Naive thymus-derived CD4-positive, alpha-beta T cell (primary cell): ENCODE measurements around the gene RGS6. TPM values are rescaled to one million over a fixed set of nuclear protein-coding genes. Genes with fewer than 3 reads are reported as not detected.

Experiments used
- ATAC-seq: fragments of 150-1000 bp; cut with Tn5 transposase; 2 replicates; pipeline ENCODE4 v1.10.0; 2021; ENCODE audit warnings: mild to moderate bottlenecking, moderate library complexity
- CTCF ChIA-PET: fragments of 350-600 bp; sonication (Branson Sonifier 250); formaldehyde crosslinking; loops from one replicate; lab custom pipeline; 2021; ENCODE audit warnings: antibody characterized with exemption; lab: Charles Lee
- POLR2A ChIA-PET: fragments of 350-600 bp; sonication (Branson Sonifier 250); formaldehyde crosslinking; loops from one replicate; lab custom pipeline; 2021; ENCODE audit warnings: antibody characterized with exemption, inconsistent platforms; lab: Charles Lee
- DNase-seq, 9 donors: peaks; one replicate each; pipeline versions ENCODE4 v3.0.0 to v3.0.0-alpha.2; 2020 to 2022; ENCODE audit warnings: mixed read lengths in 1 of 9
- H3K27ac ChIP-seq: one replicate; pipeline ENCODE4 v1.7.0; 2013; ENCODE audit warnings: mild to moderate bottlenecking, low read depth, low read length, moderate library complexity
- H3K27me3 ChIP-seq, 2 donors: one replicate each; pipeline ENCODE4 v1.7.0; 2013; ENCODE audit warnings: low read length in 2 of 2, mild to moderate bottlenecking in 2 of 2, moderate library complexity in 2 of 2; ENCODE audit not compliant: control insufficient read depth in 2 of 2, insufficient read depth in 2 of 2
- H3K36me3 ChIP-seq, 3 experiments: 1 replicate in 2 of 3; 2 replicates in 1 of 3; pipeline ENCODE4 v1.7.0; 2013; ENCODE audit warnings: low read length in 3 of 3, mild to moderate bottlenecking in 3 of 3, moderate library complexity in 1 of 3; ENCODE audit not compliant: insufficient read depth in 3 of 3, control insufficient read depth in 2 of 3
- H3K4me1 ChIP-seq, 2 donors: one replicate each; pipeline ENCODE4 v1.7.0; 2013; ENCODE audit warnings: low read length in 2 of 2, mild to moderate bottlenecking in 2 of 2, moderate library complexity in 1 of 2; ENCODE audit not compliant: control insufficient read depth in 2 of 2, insufficient read depth in 2 of 2
- H3K4me3 ChIP-seq: 2 replicates; pipeline ENCODE4 v1.7.0; 2013; ENCODE audit warnings: mild to moderate bottlenecking, low read length
- H3K9me3 ChIP-seq, 3 experiments: 1 replicate in 2 of 3; 2 replicates in 1 of 3; pipeline ENCODE4 v1.7.0; 2013; ENCODE audit warnings: low read length in 3 of 3; ENCODE audit not compliant: control insufficient read depth in 2 of 3
- H3K27ac Mint-ChIP-seq, 9 donors: one replicate each; pipeline ENCODE4 v1.8.0; 2020 to 2022; ENCODE audit warnings: mixed read lengths in 9 of 9, mild to moderate bottlenecking in 8 of 9, moderate library complexity in 5 of 9, inconsistent platforms in 2 of 9
- H3K27me3 Mint-ChIP-seq, 5 donors: one replicate each; pipeline ENCODE4 v1.8.0; 2021 to 2022; ENCODE audit warnings: mixed read lengths in 5 of 5, mild to moderate bottlenecking in 1 of 5
- H3K36me3 Mint-ChIP-seq, 5 donors: one replicate each; pipeline ENCODE4 v1.8.0; 2020 to 2022; ENCODE audit warnings: mixed read lengths in 5 of 5, mild to moderate bottlenecking in 3 of 5, inconsistent platforms in 1 of 5
- H3K4me1 Mint-ChIP-seq, 7 donors: one replicate each; pipeline ENCODE4 v1.8.0; 2020 to 2022; ENCODE audit warnings: mixed read lengths in 7 of 7, mild to moderate bottlenecking in 3 of 7, inconsistent platforms in 1 of 7
- H3K4me3 Mint-ChIP-seq, 10 donors: one replicate each; pipeline ENCODE4 v1.8.0; 2020 to 2022; ENCODE audit warnings: mild to moderate bottlenecking in 10 of 10, mixed read lengths in 10 of 10, moderate library complexity in 6 of 10, inconsistent platforms in 2 of 10
- H3K9me3 Mint-ChIP-seq, 11 donors: one replicate each; pipeline ENCODE4 v1.8.0; 2020 to 2022; ENCODE audit warnings: mixed read lengths in 11 of 11, mild to moderate bottlenecking in 4 of 11, inconsistent platforms in 1 of 11, moderate library complexity in 1 of 11
- intact Hi-C, 2 donors: fragments of 100-400 bp; cut with micrococcal nuclease; formaldehyde crosslinking; loops; one replicate each; pipeline ENCODE4 v1.15.1; 2023
- polyA plus RNA-seq, 2 donors: library from polyadenylated mRNA; unstranded; fragments of 300-500 nt; fragmentation: Illumina TruSeq; gene quantifications; one replicate each; pipeline ENCODE4 v1.2.3, GENCODE V29; 2021
- total RNA-seq, 6 experiments: library from RNA in 5 of 6; stranded (reverse) in 5 of 6; gene quantifications; 1 replicate in 5 of 6; 2 replicates in 1 of 6; pipeline ENCODE4 v1.2.3 and lab custom pipeline; 2021 to 2026

RGS6 gene
- total and polyA plus RNA-seq, 7 experiments from 2014 or later: 0.29 to 0.97 TPM; not detected in 5

GRCh38 chr14:72000907-72001306 is 68.7 kb downstream of the RGS6 start:
- Mint-ChIP-seq H3K4me3 (no peak overlapping the region), H3K4me1 (no peaks in the 10 kb centered on the region)
- ATAC-seq: no peak

GRCh38 chr14:72002731-72003130 is 70.5 kb downstream of the RGS6 start:
- H3K9me3 ChIP-seq: no peaks in the 10 kb centered on the region
- ChIA-PET CTCF (no interaction called here), POLR2A (no interaction called here)
- H3K4me3 ChIP-seq: no peak overlapping the region
- DNase-seq: no peak
- H3K4me1 ChIP-seq: no peaks in the 10 kb centered on the region
- H3K9me3 Mint-ChIP-seq: peaks cover 0 to 11% (median 3%) of the 10 kb centered on the region in 11 donors
- peaks cover 0 to 5% (median 0%) of the 10 kb centered on the region in 5 donors for H3K36me3 Mint-ChIP-seq
- no peaks in the 10 kb centered on the region for H3K36me3 ChIP-seq
- peaks cover 0 to 3% of the 10 kb centered on the region in 2 donors for H3K27me3 ChIP-seq
- no peak overlapping the region for H3K27ac ChIP-seq
- H3K27ac Mint-ChIP-seq: no peak overlapping the region
- intact Hi-C loops: no loop called here
- H3K4me1 Mint-ChIP-seq: no peaks in the 10 kb centered on the region
- H3K27me3 Mint-ChIP-seq: peaks cover 0 to 12% (median 7%) of the 10 kb centered on the region in 5 donors
- ATAC-seq: no peak
- H3K4me3 Mint-ChIP-seq: no peak overlapping the region

More at GRCh38 chr14:72000907-72001306, 68.7 kb downstream of the RGS6 start:
- peaks cover 0 to 6% (median 3%) of the 10 kb centered on the region in 5 donors for H3K27me3 Mint-ChIP-seq
- H3K4me3 ChIP-seq: no peak overlapping the region
- CTCF ChIA-PET: no interaction called here
- no peaks in the 10 kb centered on the region for H3K9me3 ChIP-seq
- no peaks in the 10 kb centered on the region for H3K36me3 ChIP-seq
- intact Hi-C loops: no loop called here
- no peak overlapping the region for H3K27ac ChIP-seq
- H3K27me3 ChIP-seq: no peaks in the 10 kb centered on the region
- DNase-seq: no peak
- peaks cover 0 to 11% (median 3%) of the 10 kb centered on the region in 11 donors for H3K9me3 Mint-ChIP-seq
- no peaks in the 10 kb centered on the region for H3K4me1 ChIP-seq
- POLR2A ChIA-PET: no interaction called here
- no peak overlapping the region for H3K27ac Mint-ChIP-seq
- H3K36me3 Mint-ChIP-seq: peaks cover 0 to 5% (median 0%) of the 10 kb centered on the region in 5 donors

GRCh38 chr14:72008666-72009065 is 76.4 kb downstream of the RGS6 start:
- Histone ChIP-seq H3K36me3 (no peaks in the 10 kb centered on the region), H3K4me1 (no peaks in the 10 kb centered on the region), H3K27ac (no peak overlapping the region), H3K9me3 (no peaks in the 10 kb centered on the region), H3K4me3 (no peak overlapping the region), H3K27me3 (peaks cover 0 to 6% of the 10 kb centered on the region in 2 donors)
- Mint-ChIP-seq H3K27me3 (peaks cover 0 to 14% (median 9%) of the 10 kb centered on the region in 5 donors), H3K4me1 (no peaks in the 10 kb centered on the region), H3K4me3 (no peak overlapping the region), H3K36me3 (no peaks in the 10 kb centered on the region), H3K9me3 (no peaks in the 10 kb centered on the region), H3K27ac (no peak overlapping the region)
- DNase-seq (no peak), ATAC-seq (no peak)
- POLR2A ChIA-PET: no interaction called here
- intact Hi-C loops: no loop called here
- CTCF ChIA-PET: no interaction called here

GRCh38 chr14:72010474-72010873 is 78.2 kb downstream of the RGS6 start:
- intact Hi-C loops: no loop called here
- H3K36me3 ChIP-seq: no peaks in the 10 kb centered on the region

GRCh38 chr14:72013721-72014345 is 81.6 kb downstream of the RGS6 start:
- no peak for DNase-seq
- no peak for ATAC-seq
- Histone ChIP-seq H3K4me3 (no peak overlapping the region), H3K27me3 (peaks cover 0 to 2% of the 10 kb centered on the region in 2 donors), H3K9me3 (no peaks in the 10 kb centered on the region), H3K4me1 (no peaks in the 10 kb centered on the region), H3K27ac (no peak overlapping the region), H3K36me3 (no peaks in the 10 kb centered on the region)
- intact Hi-C loops: no loop called here
- peaks cover 1 to 41% (median 18%) of the 10 kb centered on the region in 5 donors for H3K27me3 Mint-ChIP-seq
- POLR2A ChIA-PET: no interaction called here
- H3K9me3 Mint-ChIP-seq: peaks cover 0 to 5% (median 0%) of the 10 kb centered on the region in 11 donors
- H3K27ac Mint-ChIP-seq: no peak overlapping the region
- H3K4me3 Mint-ChIP-seq: no peak overlapping the region
- no peaks in the 10 kb centered on the region for H3K36me3 Mint-ChIP-seq
- CTCF ChIA-PET: no interaction called here
- H3K4me1 Mint-ChIP-seq: no peaks in the 10 kb centered on the region

More at GRCh38 chr14:72010474-72010873, 78.2 kb downstream of the RGS6 start:
- Histone ChIP-seq H3K4me3 (no peak overlapping the region), H3K27me3 (peaks cover 0 to 6% of the 10 kb centered on the region in 2 donors), H3K9me3 (no peaks in the 10 kb centered on the region), H3K4me1 (no peaks in the 10 kb centered on the region), H3K27ac (no peak overlapping the region)
- Mint-ChIP-seq H3K4me3 (no peak overlapping the region), H3K36me3 (no peaks in the 10 kb centered on the region), H3K4me1 (no peaks in the 10 kb centered on the region), H3K27ac (no peak overlapping the region), H3K9me3 (peaks cover 0 to 1% (median 0%) of the 10 kb centered on the region in 11 donors), H3K27me3 (peaks cover 0 to 22% (median 16%) of the 10 kb centered on the region in 5 donors)
- POLR2A ChIA-PET: no interaction called here
- CTCF ChIA-PET: no interaction called here
- ATAC-seq: no peak
- no peak for DNase-seq

- no peak overlapping the region for H3K4me3 ChIP-seq
- Mint-ChIP-seq H3K27ac (no peak overlapping the region), H3K4me3 (no peak overlapping the region), H3K9me3 (peaks cover 0 to 5% (median 0%) of the 10 kb centered on the region in 11 donors), H3K27me3 (peaks cover 8 to 46% (median 22%) of the 10 kb centered on the region in 5 donors), H3K36me3 (no peaks in the 10 kb centered on the region), H3K4me1 (no peaks in the 10 kb centered on the region)
- ChIA-PET POLR2A (no interaction called here), CTCF (no interaction called here)
- H3K36me3 ChIP-seq: no peaks in the 10 kb centered on the region
- DNase-seq (no peak), ATAC-seq (no peak)
- peaks cover 0 to 2% of the 10 kb centered on the region in 2 donors for H3K27me3 ChIP-seq
- intact Hi-C loops: no loop called here
- H3K4me1 ChIP-seq: no peaks in the 10 kb centered on the region
- no peak overlapping the region for H3K27ac ChIP-seq
- H3K9me3 ChIP-seq: no peaks in the 10 kb centered on the region
These were observed 82.3 kb downstream of the RGS6 start for GRCh38 chr14:72014486-72014885.

- Mint-ChIP-seq H3K9me3 (peaks cover 0 to 5% (median 0%) of the 10 kb centered on the region in 11 donors), H3K27ac (no peak overlapping the region), H3K4me3 (no peak overlapping the region), H3K36me3 (no peaks in the 10 kb centered on the region), H3K27me3 (peaks cover 23 to 53% (median 35%) of the 10 kb centered on the region in 5 donors), H3K4me1 (no peaks in the 10 kb centered on the region)
- intact Hi-C loops: no loop called here
- Histone ChIP-seq H3K27ac (no peak overlapping the region), H3K4me3 (no peak overlapping the region), H3K4me1 (no peaks in the 10 kb centered on the region), H3K36me3 (no peaks in the 10 kb centered on the region), H3K9me3 (no peaks in the 10 kb centered on the region), H3K27me3 (no peaks in the 10 kb centered on the region)
- DNase-seq (no peak), ATAC-seq (no peak)
- CTCF ChIA-PET: interaction anchor here (0.6 kb wide), 1 partner anchor 524 kb away, joined by 3 read pairs; no protein-coding TSS in a partner anchor
- POLR2A ChIA-PET: no interaction called here
These were observed 85.1 kb downstream of the RGS6 start for GRCh38 chr14:72017290-72017689.
